ENCODE results near the gene KCNT2. TPM values are rescaled to one million over a fixed set of nuclear protein-coding genes. Genes with fewer than 3 reads are reported as not detected.

KCNT2 gene
- total RNA-seq, 1 donor from 2014 or later = not detected

- no peaks in the 10 kb centered on the region for H3K36me3 Mint-ChIP-seq (ENCODE audit: low read depth)
- no peaks in the 10 kb centered on the region for H3K9me3 Mint-ChIP-seq
- no peak overlapping the region for H3K4me3 Mint-ChIP-seq
- intact Hi-C loops (cut with micrococcal nuclease) = no loop called here
- H3K4me1 Mint-ChIP-seq = no peaks in the 10 kb centered on the region
- no peak for DNase-seq
- no peaks in the 10 kb centered on the region for H3K27me3 Mint-ChIP-seq
- no peak overlapping the region for H3K27ac Mint-ChIP-seq
Measured at GRCh38 chr1:196372896-196373536, 235.2 kb downstream of the KCNT2 start.

GRCh38 chr1:196367838-196368237, 240.4 kb downstream of the KCNT2 start:
- no peaks in the 10 kb centered on the region for H3K4me1 Mint-ChIP-seq
- H3K27ac Mint-ChIP-seq = no peak overlapping the region
- no peaks in the 10 kb centered on the region for H3K27me3 Mint-ChIP-seq
- no peaks in the 10 kb centered on the region for H3K9me3 Mint-ChIP-seq
- DNase-seq = no peak
- intact Hi-C loops (cut with micrococcal nuclease) = no loop called here
- no peaks in the 10 kb centered on the region for H3K36me3 Mint-ChIP-seq (ENCODE audit: low read depth)
- H3K4me3 Mint-ChIP-seq = no peak overlapping the region

- no peaks in the 10 kb centered on the region for H3K27me3 Mint-ChIP-seq
- intact Hi-C loops (cut with micrococcal nuclease) = no loop called here
- H3K36me3 Mint-ChIP-seq (ENCODE audit: low read depth) = no peaks in the 10 kb centered on the region
- H3K27ac Mint-ChIP-seq = no peak overlapping the region
- no peak overlapping the region for H3K4me3 Mint-ChIP-seq
- no peaks in the 10 kb centered on the region for H3K4me1 Mint-ChIP-seq
- no peak for DNase-seq
- H3K9me3 Mint-ChIP-seq = no peaks in the 10 kb centered on the region
Measured at GRCh38 chr1:196366817-196367495, 241.3 kb downstream of the KCNT2 start.

DNA sequence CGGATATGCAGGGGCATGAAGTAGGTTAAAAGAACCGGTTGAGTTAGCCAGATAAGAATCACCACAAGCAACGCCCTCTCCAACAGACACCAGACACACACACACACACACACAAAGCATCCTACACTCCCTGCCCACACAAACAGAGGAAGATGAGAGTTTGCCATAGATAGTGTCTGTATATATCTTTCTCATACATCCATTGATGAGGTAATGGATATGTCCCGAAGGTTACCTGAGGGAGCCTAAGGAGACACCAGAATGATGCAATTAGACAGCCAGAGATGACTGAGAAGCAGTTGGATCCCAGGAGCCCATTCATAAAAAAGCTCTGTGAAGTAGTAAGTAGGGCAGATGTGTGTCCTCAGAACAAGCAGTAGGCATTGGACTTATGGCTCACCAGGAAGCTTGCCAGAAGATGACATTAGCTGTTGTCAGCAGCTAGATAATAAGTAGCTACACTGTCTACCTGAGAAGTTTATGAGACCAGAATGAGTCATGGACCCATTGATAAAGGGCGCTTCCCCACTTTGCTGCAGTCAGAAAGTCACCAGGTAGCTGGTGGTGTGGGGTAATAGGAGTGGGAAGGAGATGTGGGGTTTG, 247.0 kb downstream of the KCNT2 start:
- H3K36me3 Mint-ChIP-seq (ENCODE audit: low read depth) = no peaks in the 10 kb centered on the region
- H3K27ac Mint-ChIP-seq = no peak overlapping the region
- H3K4me3 Mint-ChIP-seq = no peak overlapping the region
- no peaks in the 10 kb centered on the region for H3K9me3 Mint-ChIP-seq
- H3K27me3 Mint-ChIP-seq = no peaks in the 10 kb centered on the region
- H3K4me1 Mint-ChIP-seq = no peaks in the 10 kb centered on the region
- intact Hi-C loops (cut with micrococcal nuclease) = no loop called here
- no peak for DNase-seq

DNA sequence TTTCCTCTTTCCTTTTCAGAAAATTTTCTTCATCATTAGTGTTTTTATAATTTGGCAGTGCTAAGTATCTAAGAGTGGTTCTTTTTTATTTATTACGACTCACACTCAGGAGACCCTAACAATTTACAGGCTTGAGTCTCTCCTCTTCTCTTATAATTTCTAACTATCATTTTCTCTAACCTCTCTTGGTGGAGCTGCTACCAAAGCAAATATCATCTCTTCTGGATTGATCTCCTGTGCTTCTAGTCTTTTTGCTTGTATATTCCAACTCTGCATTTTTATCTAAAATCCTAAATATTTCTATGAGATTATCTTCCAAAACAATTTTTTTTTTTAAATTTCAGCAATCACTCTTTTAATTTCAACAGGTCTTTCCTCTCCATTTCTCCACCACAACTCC, 250.3 kb downstream of the KCNT2 start:
- no peaks in the 10 kb centered on the region for H3K9me3 Mint-ChIP-seq

GRCh38 chr1:196355206-196355786, 252.9 kb downstream of the KCNT2 start:
- H3K36me3 Mint-ChIP-seq (ENCODE audit: low read depth) = no peaks in the 10 kb centered on the region
- no peak overlapping the region for H3K27ac Mint-ChIP-seq
- no peaks in the 10 kb centered on the region for H3K27me3 Mint-ChIP-seq
- H3K4me1 Mint-ChIP-seq = no peaks in the 10 kb centered on the region
- no peaks in the 10 kb centered on the region for H3K9me3 Mint-ChIP-seq
- no peak for DNase-seq
- intact Hi-C loops (cut with micrococcal nuclease) = loop anchor here (2.0 kb wide), 1 partner anchor 306 kb away; no protein-coding TSS in a partner anchor
- H3K4me3 Mint-ChIP-seq = no peak overlapping the region

More for the DNA sequence above, 250.3 kb downstream of the KCNT2 start:
- no peak for DNase-seq
- H3K27me3 Mint-ChIP-seq = no peaks in the 10 kb centered on the region
- intact Hi-C loops (cut with micrococcal nuclease) = no loop called here
- H3K27ac Mint-ChIP-seq = no peak overlapping the region
- no peaks in the 10 kb centered on the region for H3K36me3 Mint-ChIP-seq (ENCODE audit: low read depth)
- H3K4me3 Mint-ChIP-seq = no peak overlapping the region
- no peaks in the 10 kb centered on the region for H3K4me1 Mint-ChIP-seq

DNA sequence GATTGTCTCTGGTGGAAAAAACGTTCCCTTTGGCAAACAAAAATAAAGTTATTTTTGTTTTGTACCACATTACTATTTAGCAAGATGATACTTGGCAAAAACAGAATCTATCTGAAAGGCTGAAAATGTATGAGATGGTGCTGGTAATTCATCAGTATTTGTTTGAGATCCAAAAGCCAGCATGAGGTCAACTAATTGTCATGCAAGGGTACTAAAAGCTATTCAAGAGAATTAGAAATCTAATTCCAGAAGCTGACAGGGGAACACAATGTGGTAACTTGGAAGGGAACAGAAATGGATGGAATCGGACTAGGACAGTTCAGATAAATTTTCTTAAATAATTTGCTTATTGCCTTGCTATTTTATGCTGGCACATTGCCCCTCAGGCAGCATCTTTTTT, 263.8 kb downstream of the KCNT2 start:
- intact Hi-C loops (cut with micrococcal nuclease) = no loop called here
- DNase-seq = no peak
- H3K4me3 Mint-ChIP-seq = no peak overlapping the region
- H3K36me3 Mint-ChIP-seq (ENCODE audit: low read depth) = no peaks in the 10 kb centered on the region
- no peak overlapping the region for H3K27ac Mint-ChIP-seq
- no peaks in the 10 kb centered on the region for H3K9me3 Mint-ChIP-seq
- H3K4me1 Mint-ChIP-seq = no peaks in the 10 kb centered on the region
- H3K27me3 Mint-ChIP-seq = no peaks in the 10 kb centered on the region

GRCh38 chr1:196324345-196324744, 283.9 kb downstream of the KCNT2 start:
- no peak for DNase-seq
- Mint-ChIP-seq H3K27ac (no peak overlapping the region), H3K36me3 (ENCODE audit: low read depth) (no peaks in the 10 kb centered on the region), H3K27me3 (no peaks in the 10 kb centered on the region), H3K4me3 (no peak overlapping the region), H3K9me3 (no peaks in the 10 kb centered on the region), H3K4me1 (no peaks in the 10 kb centered on the region)
- intact Hi-C loops (cut with micrococcal nuclease) = no loop called here

- H3K9me3 Mint-ChIP-seq = no peaks in the 10 kb centered on the region
- intact Hi-C loops (cut with micrococcal nuclease) = no loop called here
- no peaks in the 10 kb centered on the region for H3K4me1 Mint-ChIP-seq
- no peak overlapping the region for H3K4me3 Mint-ChIP-seq
- no peak for DNase-seq
- H3K36me3 Mint-ChIP-seq (ENCODE audit: low read depth) = no peaks in the 10 kb centered on the region
- H3K27me3 Mint-ChIP-seq = no peaks in the 10 kb centered on the region
- no peak overlapping the region for H3K27ac Mint-ChIP-seq
Measured at GRCh38 chr1:196323869-196324268, 284.4 kb downstream of the KCNT2 start.

GRCh38 chr1:196319301-196319700, 288.9 kb downstream of the KCNT2 start:
- DNase-seq = no peak
- intact Hi-C loops (cut with micrococcal nuclease) = no loop called here
- no peaks in the 10 kb centered on the region for H3K36me3 Mint-ChIP-seq (ENCODE audit: low read depth)
- H3K27ac Mint-ChIP-seq = no peak overlapping the region
- H3K27me3 Mint-ChIP-seq = no peaks in the 10 kb centered on the region
- no peak overlapping the region for H3K4me3 Mint-ChIP-seq
- H3K9me3 Mint-ChIP-seq = no peaks in the 10 kb centered on the region
- no peaks in the 10 kb centered on the region for H3K4me1 Mint-ChIP-seq

DNA sequence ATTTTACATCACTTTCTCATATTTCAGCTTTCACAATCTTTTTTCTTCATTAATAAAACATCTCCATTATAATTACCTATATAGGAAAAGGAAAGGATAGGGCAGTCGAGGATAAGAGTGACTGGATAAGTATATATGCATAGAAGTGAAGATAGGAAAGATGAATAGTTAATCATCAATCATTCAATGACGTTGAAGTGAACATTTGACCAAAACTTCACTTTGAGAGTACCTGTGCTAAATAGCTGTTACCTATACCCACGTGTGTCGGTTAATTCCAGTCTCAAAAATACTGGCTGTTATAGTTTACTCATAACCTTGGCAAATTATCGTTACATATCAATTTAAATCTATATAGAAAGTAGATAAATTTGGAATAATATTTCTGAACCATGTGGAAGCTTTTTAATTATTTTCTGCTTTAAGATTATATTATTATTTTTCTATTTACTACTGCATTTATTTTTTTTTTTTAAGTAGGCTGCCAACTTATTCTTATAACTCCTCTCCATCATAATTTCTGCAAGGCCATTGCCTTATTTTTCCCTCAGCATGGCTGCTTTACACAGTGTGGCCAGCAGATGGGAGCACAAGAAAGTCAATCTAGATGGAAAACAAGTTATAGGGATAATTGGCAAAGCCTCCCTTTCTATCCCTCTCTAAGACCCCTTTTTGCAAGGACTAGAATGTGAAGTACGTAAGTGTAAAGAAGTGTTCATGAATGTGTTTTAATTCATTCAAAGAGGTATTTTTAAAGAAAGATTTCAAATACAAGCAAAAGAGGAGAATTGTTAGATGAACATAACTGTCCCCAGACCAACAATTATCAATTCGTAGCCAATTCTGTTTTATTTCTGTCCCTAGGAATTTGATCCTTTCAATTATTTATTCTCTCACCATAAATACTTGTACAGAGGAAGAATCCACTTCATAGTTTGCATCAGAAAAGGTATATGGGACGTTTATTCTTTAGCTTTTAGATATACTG, 290.4 kb downstream of the KCNT2 start:
- Mint-ChIP-seq H3K9me3 (no peaks in the 10 kb centered on the region), H3K27me3 (no peaks in the 10 kb centered on the region), H3K4me1 (no peaks in the 10 kb centered on the region), H3K4me3 (no peak overlapping the region), H3K36me3 (ENCODE audit: low read depth) (no peaks in the 10 kb centered on the region), H3K27ac (no peak overlapping the region)
- intact Hi-C loops (cut with micrococcal nuclease) = no loop called here
- no peak for DNase-seq

GRCh38 chr1:196312739-196313138, 295.5 kb downstream of the KCNT2 start:
- DNase-seq = no peak
- Mint-ChIP-seq H3K4me1 (no peaks in the 10 kb centered on the region), H3K4me3 (no peak overlapping the region), H3K27ac (no peak overlapping the region), H3K9me3 (no peaks in the 10 kb centered on the region), H3K27me3 (no peaks in the 10 kb centered on the region), H3K36me3 (ENCODE audit: low read depth) (no peaks in the 10 kb centered on the region)
- intact Hi-C loops (cut with micrococcal nuclease) = no loop called here

DNA sequence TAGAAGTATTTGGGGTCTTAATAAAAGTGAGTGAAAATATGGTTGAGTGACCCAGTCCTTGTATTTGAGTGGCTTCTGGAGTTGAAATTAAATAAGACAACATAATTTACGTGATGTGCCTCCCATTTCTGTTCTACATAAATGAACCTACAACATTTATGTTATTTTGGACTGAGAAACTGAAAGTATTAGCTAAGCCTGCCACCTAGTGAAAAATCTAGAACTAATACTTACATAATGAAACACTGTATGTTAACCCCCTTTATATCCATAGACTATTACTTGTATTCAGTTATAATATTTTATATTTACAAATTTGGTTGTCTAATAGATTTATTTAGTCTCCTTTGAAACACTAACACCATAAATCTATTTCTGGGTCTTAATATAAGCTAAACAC, 298.9 kb downstream of the KCNT2 start:
- intact Hi-C loops (cut with micrococcal nuclease) = no loop called here
- H3K36me3 Mint-ChIP-seq (ENCODE audit: low read depth) = no peaks in the 10 kb centered on the region
- no peaks in the 10 kb centered on the region for H3K4me1 Mint-ChIP-seq
- H3K27ac Mint-ChIP-seq = no peak overlapping the region
- H3K27me3 Mint-ChIP-seq = no peaks in the 10 kb centered on the region
- no peak for DNase-seq
- H3K4me3 Mint-ChIP-seq = no peak overlapping the region
- H3K9me3 Mint-ChIP-seq = no peaks in the 10 kb centered on the region

Measured in activated CD4-positive, alpha-beta T cell treated with anti-CD3 and anti-CD28 coated beads, Interleukin-2, amount 10 ng/mL, durations not matched to agents 24 days and 14 days (primary cell).